HEK293T (cell line): ENCODE measurements around the gene LUZP1.

Experiments used
- CTCF ChIA-PET: fragments of 350-600 bp; formaldehyde crosslinking; extraction: SDS; loops from one replicate; lab custom pipeline; 2021; ENCODE audit warnings: antibody characterized with exemption, inconsistent platforms; lab: Yijun Ruan, JAX
- POLR2A ChIA-PET: fragments of 350-600 bp; formaldehyde crosslinking; extraction: SDS; loops from one replicate; lab custom pipeline; 2020; ENCODE audit warnings: antibody characterized with exemption, inconsistent platforms; lab: Yijun Ruan, JAX
- DNase-seq: peaks from one replicate; pipeline ENCODE4 v3.0.0; 2012; ENCODE audit warnings: mixed read lengths; ENCODE audit errors: extremely low spot score
- ARNT ChIP-seq: fragments of 450-650 bp; IDR thresholded peaks from 2 replicates; pipeline ENCODE4 v1.6.1; 2017; ENCODE audit warnings: mild to moderate bottlenecking
- BHLHE40 ChIP-seq: fragments of 450-650 bp; IDR thresholded peaks from 2 replicates; pipeline ENCODE4 v1.6.1; 2016; ENCODE audit warnings: mild to moderate bottlenecking, moderate library complexity, borderline replicate concordance
- CTBP1 ChIP-seq: fragments of 450-650 bp; IDR thresholded peaks from 2 replicates; pipeline ENCODE4 v1.6.1; 2016; ENCODE audit warnings: borderline replicate concordance
- ELF4 ChIP-seq: fragments of 450-650 bp; IDR thresholded peaks from 2 replicates; pipeline ENCODE4 v1.6.1; 2017; ENCODE audit warnings: antibody characterized with exemption
- FOXA1 ChIP-seq: fragments of 450-650 bp; IDR thresholded peaks from 2 replicates; pipeline ENCODE4 v1.6.1; 2016; ENCODE audit warnings: mild to moderate bottlenecking
- FOXK2 ChIP-seq: fragments of 450-650 bp; IDR thresholded peaks from 2 replicates; pipeline ENCODE4 v1.6.1; 2016; ENCODE audit warnings: mild to moderate bottlenecking
- FOXM1 ChIP-seq: fragments of 450-650 bp; IDR thresholded peaks from 2 replicates; pipeline ENCODE4 v1.6.1; 2017; ENCODE audit warnings: mild to moderate bottlenecking, borderline replicate concordance
- HDGF ChIP-seq: fragments of 450-650 bp; IDR thresholded peaks from 2 replicates; pipeline ENCODE4 v1.6.1; 2017; ENCODE audit warnings: antibody characterized with exemption, borderline replicate concordance
- L3MBTL2 ChIP-seq: fragments of 450-650 bp; conservative IDR thresholded peaks from 2 replicates; pipeline ENCODE4 v1.6.1; 2016; ENCODE audit warnings: mild to moderate bottlenecking
- LEF1 ChIP-seq: fragments of 450-650 bp; IDR thresholded peaks from 2 replicates; pipeline ENCODE4 v1.6.1; 2017; ENCODE audit warnings: mild to moderate bottlenecking, borderline replicate concordance
- NFRKB ChIP-seq: fragments of 450-650 bp; IDR thresholded peaks from 2 replicates; pipeline ENCODE4 v1.6.1; 2016; ENCODE audit warnings: mild to moderate bottlenecking, moderate library complexity
- PKNOX1 ChIP-seq: fragments of 450-650 bp; IDR thresholded peaks from 2 replicates; pipeline ENCODE4 v1.6.1; 2016
- SP1 ChIP-seq: fragments of 450-650 bp; IDR thresholded peaks from 2 replicates; pipeline ENCODE4 v1.6.1; 2017
- SUZ12 ChIP-seq: fragments of 450-650 bp; IDR thresholded peaks from 2 replicates; pipeline ENCODE4 v1.6.1; 2016; ENCODE audit warnings: mild to moderate bottlenecking
- TARDBP ChIP-seq: fragments of 450-650 bp; IDR thresholded peaks from 2 replicates; pipeline ENCODE4 v1.6.1; 2016
- ZNF384 ChIP-seq: fragments of 450-650 bp; IDR thresholded peaks from 2 replicates; pipeline ENCODE4 v1.6.1; 2016

Gene LUZP1

DNA sequence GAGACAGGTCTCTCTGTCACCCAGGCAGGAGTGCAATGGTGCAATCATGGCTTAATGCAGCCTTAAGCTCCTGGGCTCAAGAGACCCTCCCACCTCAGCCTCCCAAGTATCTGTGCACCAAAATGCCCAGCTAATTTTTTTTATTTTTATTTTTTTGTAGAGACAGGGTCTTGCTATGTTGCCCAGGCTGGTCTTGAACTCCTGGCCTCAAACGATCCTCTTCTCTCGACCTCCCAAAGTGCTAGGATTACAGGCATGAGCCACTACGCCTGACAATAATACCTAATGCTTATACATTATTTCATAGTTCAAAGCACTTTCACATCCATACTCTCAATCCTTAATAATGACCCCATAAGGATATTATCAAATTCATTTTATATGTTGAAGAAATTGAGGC lies 48.3 kb downstream of the LUZP1 start:
- ChIA-PET CTCF (no interaction called here), POLR2A (no interaction called here)
- TF ChIP-seq FOXM1 (no peak), HDGF (no peak), L3MBTL2 (no peak), TARDBP (no peak), SP1 (no peak), NFRKB (no peak), ARNT (no peak), LEF1 (no peak), ZNF384 (no peak), ELF4 (no peak)
- DNase-seq = no peak

DNA sequence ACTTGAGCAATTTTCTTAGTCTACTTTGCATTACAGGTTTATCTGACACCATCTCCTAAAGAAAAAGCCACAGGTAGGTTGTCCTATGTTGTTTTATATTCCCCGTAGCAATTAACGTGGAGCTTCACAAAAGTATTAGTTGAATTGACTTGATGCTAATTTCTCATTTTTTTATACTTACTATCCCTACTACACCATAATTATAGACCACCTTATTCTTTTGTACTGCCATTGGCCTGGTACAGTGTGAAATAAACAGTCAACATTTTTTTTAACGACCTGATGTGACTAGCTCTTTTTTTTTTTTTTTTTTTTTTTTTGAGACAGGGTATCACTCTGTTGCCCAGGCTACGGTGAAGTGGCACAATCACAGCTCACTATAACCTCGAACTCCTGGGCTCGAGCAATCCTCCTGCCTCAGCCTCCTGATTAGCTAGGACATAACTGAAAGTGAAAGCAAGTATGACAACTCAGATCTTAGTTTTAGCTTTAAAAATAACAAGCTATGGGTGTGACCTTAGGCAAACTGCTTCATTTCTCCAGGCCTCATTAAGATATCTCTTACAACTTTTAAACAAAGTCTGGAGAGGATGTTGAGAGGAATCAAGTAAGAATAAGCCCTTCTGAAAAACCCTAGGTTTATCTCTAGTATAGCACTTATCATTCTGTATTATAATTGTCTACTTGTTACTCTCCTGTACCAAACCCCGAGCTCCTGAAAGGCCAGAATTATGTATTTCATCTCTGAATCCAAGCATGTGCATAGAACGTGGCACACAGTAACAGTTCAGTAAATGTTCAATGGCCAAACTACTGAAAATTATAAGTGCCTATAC lies 49.5 kb downstream of the LUZP1 start:
- DNase-seq = no peak
- ChIA-PET POLR2A (interaction anchor here (1.1 kb wide), 1 partner anchor 50 kb away, joined by 3 read pairs; the partner anchor contains the start of gene LUZP1), CTCF (interaction anchor here (0.6 kb wide), 2 partner anchors 48 to 75 kb away, joined by 3 to 5 read pairs; no protein-coding TSS in a partner anchor)
- TF ChIP-seq BHLHE40 = no peak
- TF ChIP-seq LEF1 = no peak
- peak; percentile 69 for TF ChIP-seq ZNF384

DNA sequence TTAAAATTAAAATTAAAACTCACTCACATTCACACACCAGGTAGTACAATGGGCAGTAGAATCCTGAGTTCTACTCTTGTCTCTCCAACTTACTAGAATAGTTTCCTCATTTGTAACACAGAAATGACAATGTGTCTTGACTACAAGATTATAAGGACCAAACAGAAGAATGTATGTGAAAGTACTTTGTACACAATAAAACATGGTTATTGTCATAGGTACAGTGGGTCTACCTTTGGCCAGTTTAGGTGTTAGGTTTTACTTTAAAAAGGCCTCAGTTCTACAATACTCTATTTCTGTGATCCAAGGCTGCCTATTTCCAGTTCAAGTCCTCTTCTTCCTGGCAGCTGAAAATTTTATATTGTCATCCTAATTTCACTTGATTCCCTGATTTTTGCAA lies 50.2 kb downstream of the LUZP1 start:
- no peak for DNase-seq
- CTCF ChIA-PET = no interaction called here
- no peak for TF ChIP-seq CTBP1
- no peak for TF ChIP-seq PKNOX1
- TF ChIP-seq SUZ12 = no peak
- TF ChIP-seq FOXK2 = no peak
- POLR2A ChIA-PET = interaction anchor here (1.1 kb wide), 1 partner anchor 50 kb away, joined by 3 read pairs; the partner anchor contains the start of gene LUZP1

GRCh38 chr1:23116921-23117699 lies 51.5 kb downstream of the LUZP1 start:
- CTCF ChIA-PET = no interaction called here

GRCh38 chr1:23116216-23116836 lies 52.3 kb downstream of the LUZP1 start:
- TF ChIP-seq PKNOX1 (peak; percentile 9; the same call in 1 of the 2 replicates), NFRKB (no peak)
- ChIA-PET CTCF (interaction anchor here (0.6 kb wide), 1 partner anchor 42 kb away, joined by 4 read pairs; no protein-coding TSS in a partner anchor), POLR2A (no interaction called here)

More at GRCh38 chr1:23116921-23117699, 51.5 kb downstream of the LUZP1 start:
- no peak for DNase-seq
- POLR2A ChIA-PET = no interaction called here
- no peak for TF ChIP-seq FOXM1
- no peak for TF ChIP-seq CTBP1
- TF ChIP-seq HDGF = no peak
- TF ChIP-seq ARNT = no peak
- TF ChIP-seq FOXK2 = no peak
- TF ChIP-seq FOXA1 = no peak
- TF ChIP-seq NFRKB = no peak
- TF ChIP-seq PKNOX1 = no peak
- no peak for TF ChIP-seq ZNF384
- no peak for TF ChIP-seq L3MBTL2
- TF ChIP-seq ELF4 = no peak
- no peak for TF ChIP-seq BHLHE40
- no peak for TF ChIP-seq SP1
- no peak for TF ChIP-seq TARDBP

DNA sequence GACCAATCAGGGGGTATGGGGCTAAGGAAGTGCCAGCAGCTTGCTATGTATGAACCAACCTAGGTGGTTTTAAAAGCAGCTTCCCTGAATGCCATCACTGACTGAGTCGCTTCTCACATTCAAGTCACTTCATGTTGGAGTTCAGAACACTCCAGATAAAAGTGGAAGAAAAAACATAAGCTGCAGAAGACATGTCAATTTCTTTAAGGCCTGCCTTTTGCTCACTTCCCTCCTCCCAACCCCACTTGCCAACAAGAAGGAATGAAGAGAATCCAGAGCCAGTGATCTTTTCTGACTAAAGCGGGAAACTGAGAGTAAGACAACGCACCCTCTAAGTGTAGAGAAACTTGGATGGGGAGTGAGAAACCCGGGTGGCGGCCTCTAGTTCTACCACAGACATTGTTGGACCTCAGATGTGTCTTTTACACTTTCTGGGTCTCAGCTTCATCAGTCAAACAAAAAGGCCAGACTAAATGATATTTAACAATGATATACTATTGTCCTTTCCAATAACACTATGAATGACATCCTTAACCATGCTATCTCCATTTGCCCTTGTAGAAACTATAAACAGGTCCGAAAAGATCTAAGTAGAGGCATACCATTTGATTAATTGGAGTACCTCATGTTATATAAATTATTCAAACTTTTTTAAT lies 54.1 kb downstream of the LUZP1 start:
- POLR2A ChIA-PET = no interaction called here
- CTCF ChIA-PET = no interaction called here
- TF ChIP-seq ZNF384 = no peak
- no peak for TF ChIP-seq CTBP1
- TF ChIP-seq SP1 = no peak
- no peak for TF ChIP-seq L3MBTL2
- no peak for TF ChIP-seq FOXM1
- no peak for TF ChIP-seq FOXK2
- TF ChIP-seq NFRKB = no peak
- no peak for TF ChIP-seq FOXA1
- TF ChIP-seq HDGF = no peak
- TF ChIP-seq PKNOX1 = no peak
- TF ChIP-seq SUZ12 = no peak
- TF ChIP-seq ELF4 = no peak
- no peak for TF ChIP-seq BHLHE40
- TF ChIP-seq TARDBP = no peak
- TF ChIP-seq ARNT = no peak
- DNase-seq = no peak

More at GRCh38 chr1:23116216-23116836, 52.3 kb downstream of the LUZP1 start:
- no peak for DNase-seq
